ENCODE results near the gene LBR. TPM values are rescaled to one million over a fixed set of nuclear protein-coding genes. Genes with fewer than 3 reads are reported as not detected.
"Not testable (repeated sequence)": the region's sequence is repeated elsewhere in the genome, so short reads cannot be mapped to it uniquely, and the experiment has no call there.

LBR gene
- total RNA-seq, 1 donor from 2014 or later, result 51.7 TPM

DNA sequence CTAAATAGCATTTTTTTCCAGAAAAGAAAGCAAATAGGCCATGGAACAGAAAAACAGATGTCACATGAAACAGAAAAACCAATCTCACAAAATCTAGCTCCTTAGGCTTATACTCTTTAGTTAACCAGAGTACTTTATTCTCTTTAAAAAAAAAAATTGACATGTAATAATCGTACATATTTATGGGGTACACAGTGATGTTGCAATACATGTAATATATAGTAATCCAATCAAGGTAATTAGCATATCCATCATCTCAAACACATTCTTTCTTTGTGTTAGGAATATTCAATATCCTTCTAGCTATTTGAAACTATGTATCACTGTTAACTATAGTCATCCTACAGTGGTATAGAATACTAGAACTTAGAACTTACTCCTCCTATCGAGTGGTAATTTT is 20.1 kb downstream of the LBR start:
- H3K4me3 ChIP-seq (ENCODE audit: low read depth, low read length), result no peak overlapping the region
- DNase-seq (ENCODE audit: low read depth), result no peak
- TF ChIP-seq, protein P1, sequence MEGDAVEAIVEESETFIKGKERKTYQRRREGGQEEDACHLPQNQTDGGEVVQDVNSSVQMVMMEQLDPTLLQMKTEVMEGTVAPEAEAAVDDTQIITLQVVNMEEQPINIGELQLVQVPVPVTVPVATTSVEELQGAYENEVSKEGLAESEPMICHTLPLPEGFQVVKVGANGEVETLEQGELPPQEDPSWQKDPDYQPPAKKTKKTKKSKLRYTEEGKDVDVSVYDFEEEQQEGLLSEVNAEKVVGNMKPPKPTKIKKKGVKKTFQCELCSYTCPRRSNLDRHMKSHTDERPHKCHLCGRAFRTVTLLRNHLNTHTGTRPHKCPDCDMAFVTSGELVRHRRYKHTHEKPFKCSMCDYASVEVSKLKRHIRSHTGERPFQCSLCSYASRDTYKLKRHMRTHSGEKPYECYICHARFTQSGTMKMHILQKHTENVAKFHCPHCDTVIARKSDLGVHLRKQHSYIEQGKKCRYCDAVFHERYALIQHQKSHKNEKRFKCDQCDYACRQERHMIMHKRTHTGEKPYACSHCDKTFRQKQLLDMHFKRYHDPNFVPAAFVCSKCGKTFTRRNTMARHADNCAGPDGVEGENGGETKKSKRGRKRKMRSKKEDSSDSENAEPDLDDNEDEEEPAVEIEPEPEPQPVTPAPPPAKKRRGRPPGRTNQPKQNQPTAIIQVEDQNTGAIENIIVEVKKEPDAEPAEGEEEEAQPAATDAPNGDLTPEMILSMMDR (conservative IDR thresholded peaks at IDR 0.05; ENCODE audit: low read depth, low read length), result no peak

DNA sequence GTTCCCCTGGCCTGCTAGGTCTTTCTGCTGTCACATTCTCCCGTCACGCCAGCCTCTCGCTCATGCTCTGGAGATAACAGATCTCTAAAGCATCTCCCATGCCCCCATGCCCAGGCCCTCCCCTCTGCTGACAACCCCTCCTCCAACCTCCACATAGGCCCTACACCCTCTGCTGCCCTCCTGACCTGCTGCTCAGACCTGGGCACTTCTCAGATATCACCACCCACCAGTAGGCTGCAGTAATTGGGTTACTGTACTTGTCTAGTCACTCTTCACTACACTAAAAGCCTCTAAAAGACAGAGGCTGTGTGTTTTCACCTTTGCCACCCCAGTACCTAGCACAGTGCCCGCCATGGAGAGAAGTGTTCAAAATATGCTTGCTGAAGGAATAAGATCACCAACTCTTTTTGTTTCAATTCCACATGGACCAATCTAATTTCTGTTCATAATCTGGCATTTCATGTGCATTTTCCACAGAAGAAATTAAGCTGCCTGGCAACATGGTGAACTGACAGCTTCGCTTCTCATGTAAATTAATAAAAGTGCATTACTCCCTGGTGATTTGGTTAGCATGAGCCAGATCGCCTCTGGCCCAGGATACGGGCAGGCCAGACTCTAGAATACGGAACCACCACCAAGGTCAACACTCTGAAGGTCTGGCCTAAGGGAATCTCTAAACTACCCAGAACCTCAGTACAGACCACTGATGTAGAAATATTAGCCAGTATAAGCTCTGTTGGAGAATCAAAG is 20.7 kb downstream of the LBR start:
- TF ChIP-seq, protein P1 (conservative IDR thresholded peaks at IDR 0.05; ENCODE audit: low read depth, low read length), result no peak
- H3K4me3 ChIP-seq (ENCODE audit: low read depth, low read length), result no peak overlapping the region
- DNase-seq (ENCODE audit: low read depth), result no peak

DNA sequence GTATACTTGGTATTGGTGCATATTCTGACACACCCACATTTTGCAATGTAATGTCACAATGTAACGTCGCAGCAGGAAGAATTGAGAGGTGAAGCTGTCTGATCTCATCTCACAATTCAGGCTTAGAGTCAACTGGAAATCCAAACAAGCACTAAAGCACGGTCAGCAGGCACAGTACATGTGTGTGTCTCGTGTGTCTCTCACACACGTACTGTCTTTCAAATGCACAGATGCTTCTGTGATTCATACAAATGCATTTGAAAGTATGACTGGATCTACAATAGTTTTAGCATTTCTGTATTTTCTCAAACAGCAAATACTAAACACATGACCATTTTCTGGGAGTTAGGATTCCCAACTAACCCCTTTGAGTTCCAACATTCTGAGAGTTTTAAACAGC is 26.9 kb downstream of the LBR start:
- no peak for DNase-seq (ENCODE audit: low read depth)
- TF ChIP-seq, protein P1 (conservative IDR thresholded peaks at IDR 0.05; ENCODE audit: low read depth, low read length), result no peak
- H3K4me3 ChIP-seq (ENCODE audit: low read depth, low read length), result no peak overlapping the region

DNA sequence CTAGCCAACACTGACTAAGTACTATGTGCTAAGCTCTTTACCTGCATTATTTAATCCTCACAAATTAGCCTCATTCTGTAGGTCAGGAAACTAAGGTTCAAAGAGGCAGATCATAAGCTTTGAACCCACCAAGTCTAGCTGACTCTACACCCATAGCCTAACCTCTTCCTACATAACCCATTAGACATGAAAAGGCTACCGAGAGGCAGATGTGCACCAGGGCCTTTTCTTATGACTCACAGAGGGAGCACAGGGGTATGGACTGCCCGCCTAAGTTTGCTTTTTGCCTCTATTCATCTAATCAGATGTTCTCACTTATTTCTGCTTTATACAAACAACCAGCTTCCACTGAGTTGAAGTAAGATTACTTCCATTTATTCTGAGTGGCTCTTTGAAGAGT is 31.5 kb downstream of the LBR start:
- no peak overlapping the region for H3K4me3 ChIP-seq (ENCODE audit: low read depth, low read length)
- no peak for DNase-seq (ENCODE audit: low read depth)
- TF ChIP-seq, protein P1 (conservative IDR thresholded peaks at IDR 0.05; ENCODE audit: low read depth, low read length), result no peak

DNA sequence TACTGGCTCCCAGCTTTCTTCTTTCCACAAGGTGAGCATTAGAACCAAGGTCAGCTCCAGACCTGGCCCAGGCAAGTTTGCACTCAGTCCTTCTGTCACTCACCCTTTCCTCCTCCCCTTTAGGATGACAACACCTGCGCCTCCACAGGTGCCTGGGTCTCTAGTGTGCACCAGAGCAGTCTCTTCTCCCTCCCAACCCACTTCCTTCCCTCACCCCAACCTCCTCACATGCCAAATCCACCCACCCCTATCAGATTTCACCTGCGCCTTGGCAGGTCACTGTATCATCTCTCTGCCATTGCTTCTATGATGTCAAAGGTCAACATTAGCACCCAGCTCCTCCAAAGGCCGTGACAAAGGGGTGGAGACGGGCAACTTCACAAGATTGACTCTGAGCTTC is 38.0 kb downstream of the LBR start:
- TF ChIP-seq, protein P1 (conservative IDR thresholded peaks at IDR 0.05; ENCODE audit: low read depth, low read length), result no peak
- DNase-seq (ENCODE audit: low read depth), result no peak
- H3K4me3 ChIP-seq (ENCODE audit: low read depth, low read length), result no peak overlapping the region

DNA sequence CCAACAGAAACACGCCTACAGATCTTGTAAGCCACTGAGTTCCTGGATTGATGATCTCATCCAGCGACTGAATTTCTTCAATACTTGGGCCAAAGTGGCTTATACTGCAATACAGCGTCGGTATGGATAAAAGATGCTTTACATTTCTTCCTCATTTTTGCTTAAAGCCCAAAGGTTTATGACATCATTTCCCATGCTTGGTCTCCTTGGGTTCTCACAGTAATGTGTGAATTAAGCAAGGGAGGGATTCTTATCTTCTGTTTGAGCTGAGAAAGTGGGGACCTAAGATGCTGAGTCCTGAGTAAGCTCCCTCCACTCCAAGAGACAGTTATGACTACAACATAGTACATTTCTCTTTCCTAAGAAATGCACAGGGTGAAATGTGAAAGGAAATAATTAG is 39.5 kb downstream of the LBR start:
- DNase-seq (ENCODE audit: low read depth), result no peak
- TF ChIP-seq, protein P1 (conservative IDR thresholded peaks at IDR 0.05; ENCODE audit: low read depth, low read length), result no peak
- H3K4me3 ChIP-seq (ENCODE audit: low read depth, low read length), result no peak overlapping the region

DNA sequence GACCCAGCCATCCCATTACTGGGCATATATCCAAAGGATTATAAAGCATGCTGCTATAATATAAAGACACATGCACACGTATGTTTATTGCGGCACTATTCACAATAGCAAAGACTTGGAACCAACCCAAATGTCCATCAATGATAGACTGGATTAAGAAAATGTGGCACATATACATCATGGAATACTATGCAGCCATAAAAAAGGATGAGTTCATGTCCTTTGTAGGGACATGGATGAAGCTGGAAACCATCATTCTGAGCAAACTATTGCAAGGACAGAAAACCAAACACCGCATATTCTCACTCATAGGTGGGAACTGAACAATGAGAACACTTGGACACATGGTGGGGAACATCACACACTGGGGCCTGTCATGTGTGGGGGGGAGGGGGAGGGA is 41.0 kb downstream of the LBR start:
- not testable (repeated sequence) for H3K4me3 ChIP-seq (ENCODE audit: low read depth, low read length); DNase-seq (ENCODE audit: low read depth)
